ENCODE data around the gene ARHGAP26.

Gene ARHGAP26

DNA sequence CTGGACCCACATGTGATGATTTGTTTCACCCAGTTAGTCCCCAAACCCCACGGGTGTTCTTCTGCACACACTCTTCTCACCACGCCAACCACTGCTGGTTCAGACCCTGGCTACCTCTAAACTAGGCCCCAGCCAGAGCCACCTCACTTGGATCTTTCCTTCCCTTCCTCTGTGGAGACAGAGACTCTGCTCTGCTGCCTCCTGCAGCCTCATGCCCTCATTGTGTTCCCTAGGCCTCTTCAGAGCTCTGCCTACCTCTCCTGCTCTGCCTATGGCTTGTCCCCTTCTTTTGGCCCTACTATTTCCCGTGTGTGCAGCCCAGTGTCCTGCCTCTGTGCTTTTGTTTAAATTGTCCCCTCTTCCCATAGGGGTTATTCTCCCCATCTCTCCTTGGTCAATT, 79.7 kb downstream of the ARHGAP26 start:
- DNase-seq = no peak
- H3K27ac ChIP-seq = no peak overlapping the region
- TF ChIP-seq, protein P1, sequence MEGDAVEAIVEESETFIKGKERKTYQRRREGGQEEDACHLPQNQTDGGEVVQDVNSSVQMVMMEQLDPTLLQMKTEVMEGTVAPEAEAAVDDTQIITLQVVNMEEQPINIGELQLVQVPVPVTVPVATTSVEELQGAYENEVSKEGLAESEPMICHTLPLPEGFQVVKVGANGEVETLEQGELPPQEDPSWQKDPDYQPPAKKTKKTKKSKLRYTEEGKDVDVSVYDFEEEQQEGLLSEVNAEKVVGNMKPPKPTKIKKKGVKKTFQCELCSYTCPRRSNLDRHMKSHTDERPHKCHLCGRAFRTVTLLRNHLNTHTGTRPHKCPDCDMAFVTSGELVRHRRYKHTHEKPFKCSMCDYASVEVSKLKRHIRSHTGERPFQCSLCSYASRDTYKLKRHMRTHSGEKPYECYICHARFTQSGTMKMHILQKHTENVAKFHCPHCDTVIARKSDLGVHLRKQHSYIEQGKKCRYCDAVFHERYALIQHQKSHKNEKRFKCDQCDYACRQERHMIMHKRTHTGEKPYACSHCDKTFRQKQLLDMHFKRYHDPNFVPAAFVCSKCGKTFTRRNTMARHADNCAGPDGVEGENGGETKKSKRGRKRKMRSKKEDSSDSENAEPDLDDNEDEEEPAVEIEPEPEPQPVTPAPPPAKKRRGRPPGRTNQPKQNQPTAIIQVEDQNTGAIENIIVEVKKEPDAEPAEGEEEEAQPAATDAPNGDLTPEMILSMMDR (IDR thresholded peaks at IDR 0.05) = no peak
- H3K4me1 ChIP-seq = peaks cover 0 to 50% (median 17%) of the 10 kb centered on the region in 4 donors
- no peak overlapping the region for H3K4me3 ChIP-seq
- no peaks in the 10 kb centered on the region for H3K36me3 ChIP-seq
- no peaks in the 10 kb centered on the region for H3K9me3 ChIP-seq
- H3K27me3 ChIP-seq = no peaks in the 10 kb centered on the region
- intact Hi-C loops (cut with DNase I; ENCODE audit: low total_unique reads) = no loop called here

DNA sequence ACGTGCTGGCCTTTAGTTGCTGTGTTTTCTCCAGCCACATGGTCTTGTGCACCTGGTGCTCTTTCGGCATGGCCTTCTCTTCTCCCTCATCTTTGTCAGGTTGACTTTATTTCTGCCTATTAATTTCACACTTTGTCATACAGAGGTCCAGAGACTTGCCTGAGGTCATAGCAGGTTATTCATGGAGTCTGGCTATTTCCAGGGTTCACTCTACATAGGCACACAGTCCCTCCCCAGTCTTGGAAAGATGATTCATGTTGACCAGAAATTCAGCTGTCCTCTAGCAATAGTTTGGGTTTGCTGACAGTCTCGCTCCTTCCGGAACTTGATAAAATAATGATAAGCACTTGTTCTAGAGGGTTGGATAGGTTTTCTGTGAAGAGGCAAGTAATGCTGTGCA, 81.6 kb downstream of the ARHGAP26 start:
- Histone ChIP-seq H3K4me3 (no peak overlapping the region), H3K27me3 (no peaks in the 10 kb centered on the region), H3K27ac (no peak overlapping the region), H3K4me1 (peaks cover 0 to 33% (median 7%) of the 10 kb centered on the region in 4 donors), H3K36me3 (no peaks in the 10 kb centered on the region), H3K9me3 (no peaks in the 10 kb centered on the region)
- TF ChIP-seq, protein P1 (IDR thresholded peaks at IDR 0.05) = no peak
- intact Hi-C loops (cut with DNase I; ENCODE audit: low total_unique reads) = no loop called here
- no peak for DNase-seq

- DNase-seq = no peak
- Histone ChIP-seq H3K27ac (no peak overlapping the region), H3K27me3 (no peaks in the 10 kb centered on the region), H3K4me3 (no peak overlapping the region), H3K9me3 (no peaks in the 10 kb centered on the region), H3K36me3 (no peaks in the 10 kb centered on the region), H3K4me1 (peaks cover 0 to 40% (median 11%) of the 10 kb centered on the region in 4 donors)
- TF ChIP-seq, protein P1 (IDR thresholded peaks at IDR 0.05) = no peak
- intact Hi-C loops (cut with DNase I; ENCODE audit: low total_unique reads) = no loop called here
Measured at GRCh38 chr5:142852416-142853198, 82.4 kb downstream of the ARHGAP26 start.

- Histone ChIP-seq H3K36me3 (no peaks in the 10 kb centered on the region), H3K27ac (no peak overlapping the region), H3K9me3 (no peaks in the 10 kb centered on the region), H3K4me1 (peaks cover 0 to 41% (median 14%) of the 10 kb centered on the region in 4 donors), H3K4me3 (no peak overlapping the region), H3K27me3 (no peaks in the 10 kb centered on the region)
- TF ChIP-seq, protein P1 (IDR thresholded peaks at IDR 0.05) = no peak
- intact Hi-C loops (cut with DNase I; ENCODE audit: low total_unique reads) = no loop called here
- DNase-seq = no peak
Measured at GRCh38 chr5:142853682-142854081, 83.5 kb downstream of the ARHGAP26 start.

DNA sequence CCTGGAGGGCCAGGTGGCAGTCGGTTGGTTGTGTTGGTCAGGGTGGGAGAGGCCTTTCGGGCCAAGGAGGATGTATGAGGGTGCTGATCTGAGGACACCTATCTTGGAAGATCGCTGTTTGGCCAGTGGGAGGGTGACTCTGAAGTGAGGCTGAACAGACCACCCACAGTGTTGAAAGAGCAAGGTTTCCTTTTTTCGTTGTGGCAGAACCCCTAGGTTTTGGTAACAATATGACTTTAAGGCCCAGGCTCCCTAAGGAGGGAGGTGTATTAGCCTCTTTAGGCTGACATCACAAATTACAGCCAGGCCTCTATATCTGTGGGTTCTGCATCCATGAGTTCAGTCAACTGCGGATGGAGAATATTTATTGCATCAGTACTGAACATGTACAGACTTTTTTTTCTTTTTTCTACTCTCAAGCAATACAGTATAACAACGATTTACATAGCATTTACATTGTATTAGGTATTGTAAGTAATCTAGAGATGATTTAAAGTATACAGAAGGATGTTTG, 86.1 kb downstream of the ARHGAP26 start:
- H3K27me3 ChIP-seq = no peaks in the 10 kb centered on the region
- H3K36me3 ChIP-seq = no peaks in the 10 kb centered on the region
- intact Hi-C loops (cut with DNase I; ENCODE audit: low total_unique reads) = no loop called here
- H3K9me3 ChIP-seq = no peaks in the 10 kb centered on the region
- no peak for DNase-seq
- no peak overlapping the region for H3K27ac ChIP-seq
- H3K4me1 ChIP-seq = peaks cover 0 to 41% (median 15%) of the 10 kb centered on the region in 4 donors
- TF ChIP-seq, protein P1 (IDR thresholded peaks at IDR 0.05) = no peak
- H3K4me3 ChIP-seq = no peak overlapping the region
